Measurements from ENCODE around the gene FAM118A.

DNA sequence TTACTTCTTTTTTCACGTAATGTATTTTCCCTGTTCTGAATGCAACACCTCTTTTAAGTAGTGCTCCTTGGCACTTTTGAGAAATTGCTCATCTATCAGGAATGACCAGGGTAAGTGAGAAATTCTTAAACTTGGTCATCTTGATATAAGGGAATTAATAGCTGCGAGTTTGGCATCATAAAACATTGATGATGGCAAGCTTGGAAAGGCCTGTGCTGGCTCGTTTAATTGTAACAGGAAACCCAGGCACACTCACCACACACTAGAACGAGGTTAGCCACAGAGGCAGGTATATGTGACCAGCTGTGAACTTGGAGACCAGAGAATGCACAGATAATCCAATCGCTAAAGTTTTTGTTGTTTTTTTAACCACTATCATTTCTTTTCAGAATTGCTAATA lies 24.3 kb downstream of the FAM118A start:
- TF ChIP-seq NCOA2 (IDR thresholded peaks at IDR 0.05; ENCODE audit: partially characterized antibody in 2 of 2) (no peak), ZNF274 (IDR thresholded peaks at IDR 0.05; ENCODE audit: borderline replicate concordance, low read depth, low read length) (no peak), ZNF717 (CRISPR knock-in tag; IDR thresholded peaks at IDR 0.05) (no peak), LCOR (CRISPR knock-in tag; IDR thresholded peaks at IDR 0.05) (no peak), CREM (IDR thresholded peaks at IDR 0.05; ENCODE audit: low read depth) (no peak)
- TF ChIP-seq, protein P1, sequence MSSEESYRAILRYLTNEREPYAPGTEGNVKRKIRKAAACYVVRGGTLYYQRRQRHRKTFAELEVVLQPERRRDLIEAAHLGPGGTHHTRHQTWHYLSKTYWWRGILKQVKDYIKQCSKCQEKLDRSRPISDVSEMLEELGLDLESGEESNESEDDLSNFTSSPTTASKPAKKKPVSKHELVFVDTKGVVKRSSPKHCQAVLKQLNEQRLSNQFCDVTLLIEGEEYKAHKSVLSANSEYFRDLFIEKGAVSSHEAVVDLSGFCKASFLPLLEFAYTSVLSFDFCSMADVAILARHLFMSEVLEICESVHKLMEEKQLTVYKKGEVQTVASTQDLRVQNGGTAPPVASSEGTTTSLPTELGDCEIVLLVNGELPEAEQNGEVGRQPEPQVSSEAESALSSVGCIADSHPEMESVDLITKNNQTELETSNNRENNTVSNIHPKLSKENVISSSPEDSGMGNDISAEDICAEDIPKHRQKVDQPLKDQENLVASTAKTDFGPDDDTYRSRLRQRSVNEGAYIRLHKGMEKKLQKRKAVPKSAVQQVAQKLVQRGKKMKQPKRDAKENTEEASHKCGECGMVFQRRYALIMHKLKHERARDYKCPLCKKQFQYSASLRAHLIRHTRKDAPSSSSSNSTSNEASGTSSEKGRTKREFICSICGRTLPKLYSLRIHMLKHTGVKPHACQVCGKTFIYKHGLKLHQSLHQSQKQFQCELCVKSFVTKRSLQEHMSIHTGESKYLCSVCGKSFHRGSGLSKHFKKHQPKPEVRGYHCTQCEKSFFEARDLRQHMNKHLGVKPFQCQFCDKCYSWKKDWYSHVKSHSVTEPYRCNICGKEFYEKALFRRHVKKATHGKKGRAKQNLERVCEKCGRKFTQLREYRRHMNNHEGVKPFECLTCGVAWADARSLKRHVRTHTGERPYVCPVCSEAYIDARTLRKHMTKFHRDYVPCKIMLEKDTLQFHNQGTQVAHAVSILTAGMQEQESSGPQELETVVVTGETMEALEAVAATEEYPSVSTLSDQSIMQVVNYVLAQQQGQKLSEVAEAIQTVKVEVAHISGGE (CRISPR knock-in tag; IDR thresholded peaks at IDR 0.05) = no peak
- TF ChIP-seq, protein P2, sequence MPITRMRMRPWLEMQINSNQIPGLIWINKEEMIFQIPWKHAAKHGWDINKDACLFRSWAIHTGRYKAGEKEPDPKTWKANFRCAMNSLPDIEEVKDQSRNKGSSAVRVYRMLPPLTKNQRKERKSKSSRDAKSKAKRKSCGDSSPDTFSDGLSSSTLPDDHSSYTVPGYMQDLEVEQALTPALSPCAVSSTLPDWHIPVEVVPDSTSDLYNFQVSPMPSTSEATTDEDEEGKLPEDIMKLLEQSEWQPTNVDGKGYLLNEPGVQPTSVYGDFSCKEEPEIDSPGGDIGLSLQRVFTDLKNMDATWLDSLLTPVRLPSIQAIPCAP (CRISPR knock-in tag; IDR thresholded peaks at IDR 0.05; ENCODE audit: borderline replicate concordance) = no peak
- TF ChIP-seq, protein P3, sequence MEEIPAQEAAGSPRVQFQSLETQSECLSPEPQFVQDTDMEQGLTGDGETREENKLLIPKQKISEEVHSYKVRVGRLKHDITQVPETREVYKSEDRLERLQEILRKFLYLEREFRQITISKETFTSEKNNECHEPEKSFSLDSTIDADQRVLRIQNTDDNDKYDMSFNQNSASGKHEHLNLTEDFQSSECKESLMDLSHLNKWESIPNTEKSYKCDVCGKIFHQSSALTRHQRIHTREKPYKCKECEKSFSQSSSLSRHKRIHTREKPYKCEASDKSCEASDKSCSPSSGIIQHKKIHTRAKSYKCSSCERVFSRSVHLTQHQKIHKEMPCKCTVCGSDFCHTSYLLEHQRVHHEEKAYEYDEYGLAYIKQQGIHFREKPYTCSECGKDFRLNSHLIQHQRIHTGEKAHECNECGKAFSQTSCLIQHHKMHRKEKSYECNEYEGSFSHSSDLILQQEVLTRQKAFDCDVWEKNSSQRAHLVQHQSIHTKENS (CRISPR knock-in tag; IDR thresholded peaks at IDR 0.05) = no peak

Measured in K562 (cell line).